Spleen (tissue), 13 donors: ENCODE data around the gene HNF4A. TPM values are rescaled to one million over a fixed set of nuclear protein-coding genes. Genes with fewer than 3 reads are reported as not detected.

Experiments
- DNase-seq: peaks from one replicate; pipeline ENCODE4 v3.0.0-alpha.2; 2020
- H3K27ac ChIP-seq, 8 donors: fragments of 200-600 bp; sonication (generic) in 7 of 8; 1 replicate in 4 of 8; 2 replicates in 4 of 8; pipeline versions ENCODE4 v1.5.0 to v1.8.0; 2016 to 2021; ENCODE audit warnings: inconsistent platforms in 4 of 8, mild to moderate bottlenecking in 4 of 8, moderate library complexity in 1 of 8
- H3K27me3 ChIP-seq, 7 donors: fragments of 200-600 bp; sonication (generic) in 6 of 7; replicated peaks in 1 of 7; 1 replicate in 4 of 7; 2 replicates in 3 of 7; pipeline versions ENCODE4 v1.5.0 to v1.8.0; 2016 to 2021; ENCODE audit warnings: inconsistent platforms in 3 of 7, mild to moderate bottlenecking in 1 of 7
- H3K36me3 ChIP-seq, 6 donors: fragments of 200-600 bp; sonication (generic) in 5 of 6; 1 replicate in 4 of 6; 2 replicates in 2 of 6; pipeline versions ENCODE4 v1.5.0 to v1.8.0; 2016 to 2021; ENCODE audit warnings: inconsistent platforms in 2 of 6
- H3K4me1 ChIP-seq, 6 donors: fragments of 200-600 bp; sonication (generic) in 5 of 6; 1 replicate in 3 of 6; 2 replicates in 3 of 6; pipeline versions ENCODE4 v1.5.0 to v1.8.0; 2016 to 2021; ENCODE audit warnings: inconsistent platforms in 3 of 6
- H3K4me3 ChIP-seq, 8 donors: fragments of 200-600 bp; sonication (generic) in 7 of 8; 1 replicate in 4 of 8; 2 replicates in 4 of 8; pipeline versions ENCODE4 v1.5.0 to v1.8.0; 2016 to 2021; ENCODE audit warnings: inconsistent platforms in 4 of 8, mild to moderate bottlenecking in 4 of 8, moderate library complexity in 2 of 8
- H3K9me3 ChIP-seq, 8 donors: fragments of 200-600 bp; sonication (generic) in 7 of 8; 1 replicate in 4 of 8; 2 replicates in 4 of 8; pipeline versions ENCODE4 v1.5.0 to v1.8.0; 2016 to 2021; ENCODE audit warnings: inconsistent platforms in 4 of 8
- CTCF ChIP-seq, 11 experiments: fragments of 200-600 bp in 7 of 11; fragments of 450-650 bp in 4 of 11; sonication (generic) in 4 of 11; IDR thresholded peaks in 8 of 11; conservative IDR thresholded peaks in 3 of 11; 1 replicate in 7 of 11; 2 replicates in 4 of 11; pipeline versions ENCODE4 v1.4.0 to v1.8.0; 2016 to 2021; ENCODE audit warnings: antibody characterized with exemption in 11 of 11, inconsistent platforms in 4 of 11, mild to moderate bottlenecking in 1 of 11
- POLR2A ChIP-seq, 3 donors: fragments of 450-650 bp; IDR thresholded peaks; one replicate each; pipeline ENCODE4 v1.5.1; 2017; ENCODE audit warnings: antibody characterized with exemption in 3 of 3, mild to moderate bottlenecking in 1 of 3
- POLR2AphosphoS5 ChIP-seq, 3 donors: sonication (generic); formaldehyde crosslinking; IDR thresholded peaks; one replicate each; pipeline ENCODE4 v1.5.1; 2017; ENCODE audit warnings: antibody characterized with exemption in 3 of 3
- WGBS, 5 donors: extraction: QIAGEN DNeasy Blood & Tissue Kit in 3 of 5; methylation state at CpG; one replicate each; pipeline versions ENCODE4 v1.1.5 to v1.1.7; 2013 to 2018; 5-methylcytosine and 5-hydroxymethylcytosine counted together
- intact Hi-C: fragments of 100-400 bp; cut with DNase I; formaldehyde crosslinking; loops from one replicate; pipeline ENCODE4 v1.15.0; 2023; ENCODE audit warnings: low total_unique reads
- long read RNA-seq, 2 donors: transcript quantifications; one replicate each; lab custom pipeline, GENCODE V29; 2026
- polyA plus RNA-seq, 3 donors: library from polyadenylated mRNA; stranded (reverse); fragments of 200-250 nt; gene quantifications; one replicate each; pipeline ENCODE4 v1.2.1, GENCODE V29; 2013
- total RNA-seq, 7 donors: library from RNA; depleted of rRNA in 3 of 7; stranded (reverse); fragments of >200 nt in 3 of 7; fragmentation: NEBNext Ultra II Directional in 4 of 7; extraction: Animal tissue kit (Norgen Biotek cat#: 25700) in 4 of 7; gene quantifications; one replicate each; pipeline versions ENCODE4 v1.1.0 to v1.2.1, GENCODE V29; 2016 to 2021
- donor health status: healthy with polysubstance abuse.
- donor health status: DM: no; HTN: no; CAD: no; lungs with moderate emphysema.
- donor health status: DM: no; HTN: no; CAD: no.
- donor health status: Bipolar disorder and iron deficiency.
- donor health status: healthy.
- donor health status: DM: no; HTN: no; CAD: no.
- donor health status: DM: yes; HTN: yes; CAD: no.

The HNF4A gene
- total RNA-seq (not detected), polyA plus RNA-seq (under 1 TPM in 1 of 3 donors, not detected in 2; 0.03 TPM)
- long read RNA-seq, donor 1, partial matches to known transcripts: 0 of 1 reads
- long read RNA-seq, donor 1, other reads (novel, unspliced or antisense): 0 of 1 reads
- long read RNA-seq, donor 2: 0 reads

- Histone ChIP-seq H3K27me3 (peaks cover 0 to 21% (median 0%) of the 10 kb centered on the region in 7 donors), H3K4me1 (no peaks in the 10 kb centered on the region), H3K36me3 (no peaks in the 10 kb centered on the region), H3K9me3 (no peaks in the 10 kb centered on the region), H3K4me3 (no peak within 1 kb of the TSS), H3K27ac (no peak within 1 kb of the TSS)
- no peak for DNase-seq
- no peak for TF ChIP-seq POLR2A (IDR thresholded peaks at IDR 0.05)
- intact Hi-C loops: no loop called here
- WGBS, 5 donors: 87 to 94% (median 91%) methylated on average over 25 to 40 of the region's 40 CpGs
Measured at GRCh38 chr20:44355498-44356352, at the start of gene HNF4A. HNF4A (plus strand) TSS chr20:44355699; CDS start chr20:44355805, 106 bp downstream.

- DNase-seq: no peak
- Histone ChIP-seq H3K4me3 (no peak overlapping the region), H3K9me3 (no peaks in the 10 kb centered on the region), H3K27me3 (no peaks in the 10 kb centered on the region), H3K27ac (no peak overlapping the region), H3K4me1 (peaks cover 11 to 35% (median 24%) of the 10 kb centered on the region in 6 donors), H3K36me3 (peaks cover 0 to 28% (median 7%) of the 10 kb centered on the region in 6 donors)
- intact Hi-C loops: no loop called here
- WGBS, 5 donors: 90 to 93% (median 92%) methylated on average over 9 of the region's 9 CpGs
- TF ChIP-seq POLR2A (IDR thresholded peaks at IDR 0.05): no peak
- no peak for TF ChIP-seq CTCF (IDR thresholded peaks at IDR 0.05 in 8 of 11, conservative IDR thresholded peaks at IDR 0.05 in 3 of 11)
- no peak for TF ChIP-seq POLR2AphosphoS5 (IDR thresholded peaks at IDR 0.05)
Measured at GRCh38 chr20:44306927-44307326, 48.6 kb upstream of the HNF4A start.

- TF ChIP-seq CTCF (IDR thresholded peaks at IDR 0.05 in 8 of 11, conservative IDR thresholded peaks at IDR 0.05 in 3 of 11): no peak
- TF ChIP-seq POLR2AphosphoS5 (IDR thresholded peaks at IDR 0.05): no peak
- no peak for TF ChIP-seq POLR2A (IDR thresholded peaks at IDR 0.05)
- peak overlapping the region in 5 of 8 donors; percentile 70 to 85 (median 81) for H3K27ac ChIP-seq
- no peaks in the 10 kb centered on the region for H3K27me3 ChIP-seq
- DNase-seq: no peak
- intact Hi-C loops: loop anchor here (5.0 kb wide), 1 partner anchor 93 kb away; no protein-coding TSS in a partner anchor
- peaks cover 11 to 35% (median 24%) of the 10 kb centered on the region in 6 donors for H3K4me1 ChIP-seq
- peak overlapping the region; percentile 80 to 93 (median 84) for H3K4me3 ChIP-seq
- 13 to 25% (median 19%) methylated on average over 15 to 17 of the region's 17 CpGs for WGBS, 5 donors
- no peaks in the 10 kb centered on the region for H3K9me3 ChIP-seq
- peaks cover 0 to 22% (median 7%) of the 10 kb centered on the region in 6 donors for H3K36me3 ChIP-seq
Measured at GRCh38 chr20:44309763-44310663, 45.5 kb upstream of the HNF4A start.
